Ectodermal cell (in vitro differentiated cells): ENCODE data around the gene HYAL2.
A peak's percentile ranks its signal among the peaks of the same experiment; 100 is the strongest.
"Not testable (repeated sequence)": the region's sequence is repeated elsewhere in the genome, so short reads cannot be mapped to it uniquely, and the experiment has no call there.

Source experiments
- H3K27ac ChIP-seq: 2 replicates; pipeline ENCODE4 v1.7.0; 2013; ENCODE audit warnings: mild to moderate bottlenecking, low read depth, low read length; ENCODE audit not compliant: insufficient read depth, poor library complexity, severe bottlenecking
- H3K27me3 ChIP-seq: 2 replicates; pipeline ENCODE4 v1.7.0; 2013; ENCODE audit warnings: mild to moderate bottlenecking, low read length; ENCODE audit not compliant: insufficient read depth, control insufficient read depth, poor library complexity, severe bottlenecking
- H3K36me3 ChIP-seq: one replicate; pipeline ENCODE4 v1.7.0; 2013; ENCODE audit warnings: low read length; ENCODE audit not compliant: control insufficient read depth, insufficient read depth
- H3K4me1 ChIP-seq: one replicate; pipeline ENCODE4 v1.7.0; 2013; ENCODE audit warnings: low read length; ENCODE audit not compliant: control insufficient read depth, insufficient read depth
- H3K4me3 ChIP-seq: 2 replicates; pipeline ENCODE4 v1.7.0; 2013; ENCODE audit warnings: low read depth, low read length, control low read depth; ENCODE audit not compliant: insufficient read depth
- H3K9me3 ChIP-seq: 2 replicates; pipeline ENCODE4 v1.7.0; 2013; ENCODE audit warnings: mild to moderate bottlenecking, low read length, moderate library complexity; ENCODE audit not compliant: control insufficient read depth
- WGBS, 2 experiments: methylation state at CpG; one replicate each; pipeline ENCODE4 v1.1.7; 2013; ENCODE audit warnings: missing lambda C conversion rate in 2 of 2; 5-methylcytosine and 5-hydroxymethylcytosine counted together

HYAL2 gene

GRCh38 chr3:50314342-50314741 lies 8.2 kb downstream of the HYAL2 start:
- peaks cover 16% of the 10 kb centered on the region for H3K36me3 ChIP-seq
- H3K4me1 ChIP-seq = peaks cover 7% of the 10 kb centered on the region
- no peaks in the 10 kb centered on the region for H3K27me3 ChIP-seq
- no peak overlapping the region for H3K27ac ChIP-seq
- H3K9me3 ChIP-seq = no peaks in the 10 kb centered on the region
- WGBS, 2 experiments = 96 to 98% methylated on average over 3 of the region's 3 CpGs
- H3K4me3 ChIP-seq = no peak overlapping the region

- not testable (repeated sequence) for H3K27ac ChIP-seq, H3K27me3 ChIP-seq, H3K4me3 ChIP-seq, H3K36me3 ChIP-seq, H3K9me3 ChIP-seq, H3K4me1 ChIP-seq
- WGBS, 2 experiments = 93% methylated on average over 15 to 27 of the region's 32 CpGs
Measured at GRCh38 chr3:50312041-50312440, 10.5 kb downstream of the HYAL2 start.

GRCh38 chr3:50304601-50305000 lies 17.9 kb downstream of the HYAL2 start:
- Histone ChIP-seq H3K27me3 (no peaks in the 10 kb centered on the region), H3K36me3 (no peaks in the 10 kb centered on the region), H3K4me1 (peaks cover 3% of the 10 kb centered on the region), H3K27ac (no peak overlapping the region), H3K4me3 (no peak overlapping the region), H3K9me3 (no peaks in the 10 kb centered on the region)

GRCh38 chr3:50303013-50303815 lies 19.3 kb downstream of the HYAL2 start, which contains the start of gene HYAL1:
TSS of gene HYAL1 (minus strand) at chr3:50303574. CDS start at chr3:50302956, 618 bp downstream.
- Histone ChIP-seq H3K4me1 (peaks cover 10% of the 10 kb centered on the region), H3K4me3 (no peak within 1 kb of the TSS), H3K27ac (peak within 1 kb of the TSS; percentile 33), H3K36me3 (no peaks in the 10 kb centered on the region), H3K9me3 (no peaks in the 10 kb centered on the region), H3K27me3 (no peaks in the 10 kb centered on the region)
- 70 to 75% methylated on average over 14 of the region's 14 CpGs for WGBS, 2 experiments

- Histone ChIP-seq H3K4me1 (peaks cover 12% of the 10 kb centered on the region), H3K4me3 (no peak overlapping the region), H3K9me3 (no peaks in the 10 kb centered on the region), H3K36me3 (no peaks in the 10 kb centered on the region), H3K27ac (no peak overlapping the region), H3K27me3 (no peaks in the 10 kb centered on the region)
- 93 to 94% methylated on average over 32 of the region's 32 CpGs for WGBS, 2 experiments
Measured at GRCh38 chr3:50302095-50303012, 20.2 kb downstream of the HYAL2 start.

GRCh38 chr3:50300681-50301254 lies 21.8 kb downstream of the HYAL2 start:
- H3K36me3 ChIP-seq = no peaks in the 10 kb centered on the region
- no peak overlapping the region for H3K4me3 ChIP-seq
- peaks cover 12% of the 10 kb centered on the region for H3K4me1 ChIP-seq
- H3K27ac ChIP-seq = no peak overlapping the region
- H3K9me3 ChIP-seq = no peaks in the 10 kb centered on the region
- H3K27me3 ChIP-seq = no peaks in the 10 kb centered on the region
- WGBS, 2 experiments = 90 to 92% methylated on average over 6 of the region's 6 CpGs

GRCh38 chr3:50299929-50300680 lies 22.4 kb downstream of the HYAL2 start:
- Histone ChIP-seq H3K36me3 (no peaks in the 10 kb centered on the region), H3K4me3 (peak overlapping the region; percentile 89), H3K9me3 (no peaks in the 10 kb centered on the region), H3K27me3 (no peaks in the 10 kb centered on the region), H3K27ac (no peak overlapping the region), H3K4me1 (peaks cover 12% of the 10 kb centered on the region)
- WGBS, 2 experiments = 77 to 80% methylated on average over 12 of the region's 12 CpGs

GRCh38 chr3:50299638-50299928 lies 23.0 kb downstream of the HYAL2 start:
- Histone ChIP-seq H3K4me1 (peaks cover 12% of the 10 kb centered on the region), H3K27ac (no peak overlapping the region), H3K4me3 (peak overlapping the region; percentile 89), H3K36me3 (no peaks in the 10 kb centered on the region), H3K27me3 (no peaks in the 10 kb centered on the region), H3K9me3 (no peaks in the 10 kb centered on the region)
- 6% methylated on average over 12 of the region's 12 CpGs for WGBS, 2 experiments

- peak within 1 kb of the TSS; percentile 89 for H3K4me3 ChIP-seq
- 1% methylated on average over 61 of the region's 61 CpGs for WGBS, 2 experiments
- H3K36me3 ChIP-seq = no peaks in the 10 kb centered on the region
- no peaks in the 10 kb centered on the region for H3K27me3 ChIP-seq
- H3K27ac ChIP-seq = no peak within 1 kb of the TSS
- peaks cover 12% of the 10 kb centered on the region for H3K4me1 ChIP-seq
- no peaks in the 10 kb centered on the region for H3K9me3 ChIP-seq
Measured at GRCh38 chr3:50298836-50299637, 23.5 kb downstream of the HYAL2 start, which contains the start of the genes HYAL3 and NAA80. TSS of gene HYAL3 (minus strand) at chr3:50299405. CDS start at chr3:50295602, 3,803 bp downstream. TSS of gene NAA80 (minus strand) at chr3:50299405. CDS start at chr3:50297463, 1,942 bp downstream.
